NCI-H2107 (cell line): Measurements from ENCODE around the gene ANKHD1.

Experiments used
- DNase-seq: peaks from one replicate; lab custom pipeline; 2025; lab: John Stamatoyannopoulos, UW

ANKHD1 gene

GRCh38 chr5:140542972-140543371 lies 141.3 kb downstream of the ANKHD1 start:
- DNase-seq, result no peak

DNA sequence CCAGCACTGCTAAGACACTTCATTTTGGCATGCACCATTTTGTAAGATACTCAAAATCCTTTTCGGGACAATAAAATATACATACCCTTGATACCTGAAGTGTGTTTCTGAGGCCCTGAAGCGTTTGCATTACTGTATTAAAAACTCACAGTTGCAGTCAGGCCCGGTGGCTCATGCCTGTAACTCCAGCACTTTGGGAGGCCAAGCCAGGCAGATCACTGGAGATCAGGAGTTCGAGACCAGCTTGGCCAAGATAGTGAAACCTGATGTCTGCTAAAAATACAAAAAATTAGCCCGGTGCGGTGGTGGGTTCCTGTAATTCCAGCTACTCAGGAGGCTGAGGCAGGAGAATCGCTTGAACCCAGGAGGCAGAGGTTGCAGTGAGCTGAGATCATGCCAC lies 143.4 kb downstream of the ANKHD1 start:
- DNase-seq, result no peak

DNA sequence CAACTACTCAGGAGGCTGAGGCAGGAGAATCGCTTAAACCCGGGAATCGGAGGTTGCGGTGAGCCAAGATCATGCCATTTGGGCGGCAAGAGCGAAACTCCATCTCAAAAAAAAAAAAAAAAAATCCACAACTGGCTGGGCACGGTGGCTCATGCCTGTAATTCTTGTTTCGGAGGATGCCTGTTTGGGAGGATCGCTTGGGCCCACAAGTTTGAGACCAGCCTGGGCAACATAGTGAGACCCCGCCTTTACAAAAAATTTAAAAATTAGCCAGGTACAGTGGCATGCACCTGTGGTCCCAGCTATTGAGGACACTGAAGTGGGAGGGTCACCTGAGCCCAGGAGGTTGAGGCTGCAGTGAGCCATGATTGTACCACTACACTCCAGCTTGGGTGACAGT lies 144.0 kb downstream of the ANKHD1 start:
- DNase-seq, result no peak

GRCh38 chr5:140546851-140547507 lies 145.3 kb downstream of the ANKHD1 start:
- no peak for DNase-seq

DNA sequence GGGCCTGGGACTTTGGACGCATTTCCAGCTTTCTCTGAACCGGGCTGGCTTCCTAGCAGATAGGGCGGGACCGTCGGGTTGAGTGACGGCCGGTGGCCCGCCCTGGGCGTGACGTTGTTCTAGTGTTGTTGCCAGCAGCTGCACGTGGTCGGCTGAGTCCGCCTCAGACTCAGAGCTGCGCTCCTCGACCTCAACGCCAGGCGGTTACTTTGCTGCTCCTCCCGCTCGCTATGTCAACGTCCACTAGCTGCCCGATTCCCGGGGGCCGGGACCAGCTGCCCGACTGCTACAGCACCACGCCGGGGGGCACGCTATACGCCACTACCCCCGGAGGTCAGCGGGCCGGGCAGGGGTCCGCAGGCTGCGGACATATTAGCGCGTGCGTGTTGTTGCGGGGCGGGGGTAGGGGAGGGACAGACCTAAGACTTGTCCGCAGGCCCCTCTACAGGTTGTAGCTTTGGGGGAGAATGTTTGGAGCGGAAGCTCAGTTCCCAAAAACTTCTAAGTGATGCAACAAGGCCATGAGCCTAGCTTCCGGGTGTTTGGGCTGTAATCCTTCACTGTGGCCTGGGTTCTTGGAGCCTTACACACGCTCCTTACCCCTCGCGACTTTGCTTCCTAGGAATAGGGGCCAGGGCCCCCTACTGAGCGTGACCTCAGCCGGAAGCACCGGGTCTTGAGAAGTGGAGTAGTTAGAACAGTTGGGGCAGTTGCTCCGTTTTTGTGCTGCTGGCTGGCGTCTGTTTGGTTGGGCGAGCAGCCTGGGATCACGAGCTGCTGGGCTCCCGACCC lies 146.1 kb downstream of the ANKHD1 start, which contains the start of gene EIF4EBP3:
Gene EIF4EBP3, plus strand, starts transcription at position 155 of the 792 bp plus-strand sequence. Its CDS starts 76 bp downstream, at position 231.
- DNase-seq, result peak; percentile 47

DNA sequence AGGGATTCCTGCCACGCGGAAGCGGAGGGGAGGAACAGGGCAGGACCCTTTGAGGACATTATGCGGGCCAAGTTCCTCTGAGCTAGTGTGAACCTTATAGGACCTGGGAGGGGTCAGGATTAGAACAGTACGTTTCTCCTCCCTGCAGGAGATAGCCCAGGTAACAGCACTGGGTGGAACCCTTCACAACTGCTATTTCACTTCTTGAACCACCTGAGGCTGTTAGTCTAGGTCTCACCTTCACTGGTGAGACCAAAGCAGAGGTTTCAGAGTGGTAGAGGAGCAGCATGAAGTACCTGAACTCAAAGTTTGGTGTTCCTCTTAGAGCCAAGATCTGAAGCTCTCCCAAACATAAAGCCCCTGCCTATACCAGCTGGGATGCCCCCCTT lies 146.7 kb downstream of the ANKHD1 start:
- no peak for DNase-seq

- DNase-seq, result no peak
These were observed 147.2 kb downstream of the ANKHD1 start for GRCh38 chr5:140548791-140549190.

DNA sequence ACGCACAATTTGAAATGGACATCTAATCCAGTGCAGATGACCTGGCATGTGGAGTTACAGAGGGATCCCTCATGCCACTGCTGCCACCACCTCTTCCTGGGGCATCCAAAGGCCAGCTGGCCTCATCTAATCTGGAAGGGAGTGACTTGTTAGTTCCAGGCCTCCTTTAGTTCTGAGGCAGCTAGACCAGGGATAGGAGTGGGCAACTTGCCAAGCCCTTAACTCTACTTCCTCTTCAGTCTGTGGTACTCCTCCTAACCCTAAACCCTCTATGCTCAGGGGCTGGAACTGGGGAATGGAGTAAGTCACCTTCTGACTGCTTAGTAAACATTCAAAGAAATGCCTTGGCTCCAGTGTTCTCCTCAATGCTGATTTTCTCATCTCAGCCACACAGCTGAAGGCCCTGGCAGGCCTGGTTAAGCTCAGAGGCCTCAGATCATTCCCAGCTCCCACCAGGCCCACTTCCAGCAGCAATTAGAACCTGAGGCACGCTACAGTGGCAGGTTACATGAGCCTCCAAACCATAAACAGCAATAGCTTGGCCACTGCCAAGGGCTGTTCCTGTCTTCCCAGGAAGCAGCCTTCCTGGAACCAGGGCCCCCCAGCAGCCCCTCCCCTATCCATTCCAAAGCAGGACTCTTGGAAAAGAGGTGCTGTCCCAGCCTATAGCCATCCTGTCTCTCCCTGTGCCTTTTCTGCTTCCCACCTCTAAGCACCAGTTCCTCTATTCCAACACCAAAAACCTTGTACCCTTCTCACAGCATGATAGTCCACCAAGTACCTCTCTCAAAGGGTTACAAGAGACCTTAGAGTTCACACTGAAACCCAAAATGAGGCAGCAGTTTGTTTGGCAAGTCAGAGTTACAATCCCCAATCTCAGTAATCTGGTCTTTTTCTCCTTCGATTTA lies 147.9 kb downstream of the ANKHD1 start:
- no peak for DNase-seq

GRCh38 chr5:140550147-140551079 lies 148.8 kb downstream of the ANKHD1 start:
- no peak for DNase-seq

- DNase-seq, result no peak
These were observed 150.2 kb downstream of the ANKHD1 start for GRCh38 chr5:140551872-140552271.

GRCh38 chr5:140553657-140554056 lies 152.0 kb downstream of the ANKHD1 start:
- DNase-seq, result no peak

DNA sequence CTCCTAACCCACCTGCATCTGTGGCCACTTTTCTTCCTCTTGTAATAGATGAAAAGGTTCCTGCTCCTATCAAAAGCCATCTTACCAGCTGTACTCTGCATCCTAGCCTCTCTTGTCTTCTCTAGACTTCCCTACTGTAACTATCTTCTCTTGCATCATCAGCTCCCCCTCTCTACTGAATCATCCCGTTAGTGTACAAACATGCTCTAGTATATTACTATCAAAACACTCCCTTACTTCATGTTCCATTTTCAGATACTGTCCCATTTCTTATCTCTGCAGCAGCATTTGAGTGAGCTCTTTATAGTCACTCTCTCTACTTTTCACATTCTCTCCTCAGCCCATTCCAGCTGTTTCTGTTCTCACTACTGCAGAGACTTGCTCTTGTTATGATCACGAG lies 152.8 kb downstream of the ANKHD1 start:
- DNase-seq, result no peak

GRCh38 chr5:140555747-140556312 lies 154.2 kb downstream of the ANKHD1 start:
- DNase-seq, result no peak

DNA sequence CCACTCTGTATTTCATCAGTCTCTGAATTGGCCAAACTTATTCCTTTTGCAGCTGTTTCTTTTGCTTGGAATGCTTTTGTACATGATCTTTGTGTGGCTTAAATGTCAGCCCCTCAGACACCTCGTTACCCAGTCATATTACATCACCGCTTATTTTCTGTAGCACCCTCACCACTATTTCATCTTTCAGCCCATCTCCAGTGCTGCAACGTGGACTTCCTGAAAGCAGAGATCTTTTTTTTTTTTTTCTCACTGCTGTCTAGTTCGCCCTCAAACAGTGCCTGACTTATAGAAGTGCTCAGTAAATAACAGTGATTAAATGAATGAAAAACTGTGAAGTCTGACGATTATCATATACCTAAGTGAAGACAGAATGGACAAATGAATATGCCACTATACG lies 154.8 kb downstream of the ANKHD1 start:
- no peak for DNase-seq

DNA sequence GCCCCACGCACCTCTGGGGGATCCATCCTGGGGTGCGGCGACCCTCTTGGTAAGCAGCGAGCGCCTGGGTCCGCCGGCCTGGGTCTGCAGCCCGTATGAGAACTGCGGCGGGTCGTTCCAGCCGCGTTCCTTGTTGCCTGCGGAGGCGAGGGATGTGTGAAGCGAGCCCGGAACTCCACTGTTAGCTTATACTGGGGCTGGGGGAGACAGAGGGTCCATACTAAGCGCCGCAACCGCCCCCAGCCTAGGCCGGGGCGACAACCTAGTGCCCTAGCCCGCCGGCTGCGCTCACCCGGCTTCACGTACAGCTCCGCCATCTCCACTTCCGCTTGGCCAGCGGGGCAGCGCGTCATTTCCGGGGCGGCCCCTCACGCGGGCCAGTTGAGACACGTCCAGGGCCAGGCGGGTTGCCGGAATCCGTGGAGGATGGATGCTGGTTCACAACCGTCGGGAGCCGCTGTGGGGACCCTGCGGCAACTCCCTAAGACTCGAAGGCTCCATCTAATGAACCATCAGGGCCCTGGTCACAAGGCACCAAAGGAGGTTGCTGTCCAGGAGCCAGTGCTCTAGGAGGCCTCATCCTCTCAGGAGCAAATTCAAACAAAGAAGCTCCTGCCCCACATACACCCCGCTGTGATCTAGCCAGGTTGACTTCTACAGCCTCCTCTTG lies 155.6 kb downstream of the ANKHD1 start, which contains the start of gene SRA1:
Gene SRA1, minus strand, starts transcription at position 338 of the 670 bp plus-strand sequence. Its CDS starts 21 bp downstream, at position 317.
- peak; percentile 56 for DNase-seq

GRCh38 chr5:140557965-140558364 lies 156.3 kb downstream of the ANKHD1 start:
- DNase-seq, result no peak

DNA sequence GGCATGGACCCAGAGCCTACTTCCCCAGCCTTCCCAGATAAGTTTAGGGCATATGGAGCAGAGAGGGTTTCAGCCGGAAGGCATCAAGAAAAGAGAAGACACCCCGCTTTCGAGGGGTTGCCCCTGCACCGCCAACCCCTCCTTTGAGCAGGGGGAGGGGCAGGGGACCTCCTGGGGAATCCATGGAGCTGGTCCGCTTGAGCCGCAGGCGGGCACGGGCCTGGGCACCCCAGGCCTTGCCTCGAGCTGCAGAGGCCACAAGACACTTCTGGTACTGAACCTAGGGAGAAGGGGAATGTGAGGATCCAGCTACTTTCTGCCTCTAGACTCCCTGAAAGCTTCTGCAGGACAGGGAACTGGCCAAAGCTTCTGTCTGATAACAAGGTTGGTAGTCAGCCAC lies 156.9 kb downstream of the ANKHD1 start:
- DNase-seq, result no peak

DNA sequence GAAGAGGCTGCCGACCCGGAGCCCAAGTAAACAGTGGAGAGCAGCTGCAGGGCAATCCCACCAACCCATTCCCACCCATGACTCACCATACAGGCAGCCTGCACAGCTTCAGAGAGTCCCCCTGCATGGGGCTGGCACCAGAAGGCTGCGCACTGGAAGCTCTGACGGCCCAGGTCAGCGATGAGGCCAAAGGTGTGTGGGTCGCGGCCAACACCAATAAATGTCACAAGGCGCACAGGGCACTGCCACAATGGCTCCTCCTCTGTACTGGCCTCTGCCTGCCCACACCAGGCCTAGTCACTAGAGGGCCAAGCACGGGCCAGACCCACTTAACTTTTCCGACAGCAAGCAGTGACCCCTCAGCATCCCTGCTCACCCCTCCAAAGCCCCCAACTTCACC lies 158.6 kb downstream of the ANKHD1 start:
- no peak for DNase-seq

GRCh38 chr5:140561753-140562523 lies 160.3 kb downstream of the ANKHD1 start:
- no peak for DNase-seq
